Ectodermal cell (in vitro differentiated cells): ENCODE measurements around the gene PTPRN2.
"Not testable (repeated sequence)": the region's sequence is repeated elsewhere in the genome, so short reads cannot be mapped to it uniquely, and the experiment has no call there.

Source experiments
- H3K27ac ChIP-seq: 2 replicates; pipeline ENCODE4 v1.7.0; 2013; ENCODE audit warnings: mild to moderate bottlenecking, low read depth, low read length; ENCODE audit not compliant: insufficient read depth, poor library complexity, severe bottlenecking
- H3K27me3 ChIP-seq: 2 replicates; pipeline ENCODE4 v1.7.0; 2013; ENCODE audit warnings: mild to moderate bottlenecking, low read length; ENCODE audit not compliant: insufficient read depth, control insufficient read depth, poor library complexity, severe bottlenecking
- H3K36me3 ChIP-seq: one replicate; pipeline ENCODE4 v1.7.0; 2013; ENCODE audit warnings: low read length; ENCODE audit not compliant: control insufficient read depth, insufficient read depth
- H3K4me1 ChIP-seq: one replicate; pipeline ENCODE4 v1.7.0; 2013; ENCODE audit warnings: low read length; ENCODE audit not compliant: control insufficient read depth, insufficient read depth
- H3K4me3 ChIP-seq: 2 replicates; pipeline ENCODE4 v1.7.0; 2013; ENCODE audit warnings: low read depth, low read length, control low read depth; ENCODE audit not compliant: insufficient read depth
- H3K9me3 ChIP-seq: 2 replicates; pipeline ENCODE4 v1.7.0; 2013; ENCODE audit warnings: mild to moderate bottlenecking, low read length, moderate library complexity; ENCODE audit not compliant: control insufficient read depth
- whole genome bisulfite sequencing, 2 experiments: methylation state at CpG; one replicate each; pipeline ENCODE4 v1.1.7; 2013; ENCODE audit warnings: missing lambda C conversion rate in 2 of 2; 5-methylcytosine and 5-hydroxymethylcytosine counted together

Gene PTPRN2

GRCh38 chr7:157738066-157738460 lies 849.6 kb downstream of the PTPRN2 start:
- Histone ChIP-seq H3K4me3 (no peak overlapping the region), H3K4me1 (no peaks in the 10 kb centered on the region), H3K27me3 (no peaks in the 10 kb centered on the region), H3K36me3 (no peaks in the 10 kb centered on the region), H3K9me3 (peaks cover 3% of the 10 kb centered on the region), H3K27ac (no peak overlapping the region)
- 70% methylated on average over 11 of the region's 11 CpGs for WGBS, 2 experiments

DNA sequence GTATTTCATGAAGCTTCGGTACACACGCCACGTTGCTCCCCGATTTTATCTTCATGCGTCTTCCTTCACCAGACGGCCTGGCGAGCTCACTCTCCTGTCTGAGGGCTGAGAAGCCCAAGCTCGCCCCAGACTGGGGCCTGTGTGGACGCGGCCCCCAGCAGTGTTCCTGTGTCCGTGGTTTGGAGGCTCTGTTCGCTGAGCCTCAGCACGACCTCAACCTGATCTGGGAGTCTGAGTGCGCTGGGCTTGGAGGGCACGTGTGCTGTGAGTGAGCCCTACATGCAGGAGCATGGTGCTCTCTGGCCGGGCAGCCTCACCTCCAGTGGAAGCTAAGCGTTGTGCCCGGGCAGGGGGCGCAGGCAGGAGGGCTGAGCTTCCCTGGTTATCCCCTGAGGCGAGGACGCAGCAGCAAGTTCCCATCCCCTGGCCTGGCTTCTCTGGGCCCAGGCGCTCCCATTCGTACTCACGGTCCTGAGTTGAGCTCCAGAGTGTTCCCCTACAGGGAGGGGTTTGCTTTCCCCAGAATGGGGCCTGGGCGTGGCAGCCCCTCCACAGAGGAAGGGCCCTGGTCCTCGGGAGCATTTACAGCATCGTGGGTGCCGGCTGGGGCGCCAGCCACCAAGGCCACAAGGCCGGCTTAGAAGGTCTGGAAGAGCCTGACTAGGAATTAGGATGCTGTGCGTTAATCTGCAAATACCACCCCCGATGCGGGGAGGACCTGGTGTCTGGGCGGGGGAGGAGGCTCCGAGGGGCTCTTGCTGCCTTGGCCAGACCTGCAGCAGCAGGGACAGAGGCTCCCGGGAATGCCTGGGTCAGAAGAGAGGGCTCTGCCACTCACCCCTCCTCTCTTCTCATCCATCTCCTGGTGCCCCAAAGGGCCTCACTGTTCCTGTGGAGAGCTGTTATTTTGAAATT lies 850.2 kb downstream of the PTPRN2 start:
- Histone ChIP-seq H3K27me3 (no peaks in the 10 kb centered on the region), H3K27ac (no peak overlapping the region), H3K4me3 (no peak overlapping the region), H3K9me3 (peaks cover 3% of the 10 kb centered on the region), H3K4me1 (no peaks in the 10 kb centered on the region), H3K36me3 (no peaks in the 10 kb centered on the region)
- WGBS, 2 experiments: 86 to 87% methylated on average over 36 of the region's 36 CpGs

GRCh38 chr7:157736341-157736740 lies 851.3 kb downstream of the PTPRN2 start:
- H3K4me3 ChIP-seq: no peak overlapping the region
- no peaks in the 10 kb centered on the region for H3K9me3 ChIP-seq
- H3K36me3 ChIP-seq: no peaks in the 10 kb centered on the region
- no peak overlapping the region for H3K27ac ChIP-seq
- 79 to 83% methylated on average over 14 of the region's 14 CpGs for WGBS, 2 experiments
- no peaks in the 10 kb centered on the region for H3K4me1 ChIP-seq
- no peaks in the 10 kb centered on the region for H3K27me3 ChIP-seq

GRCh38 chr7:157735826-157736225 lies 851.8 kb downstream of the PTPRN2 start:
- Histone ChIP-seq H3K36me3 (no peaks in the 10 kb centered on the region), H3K27me3 (no peaks in the 10 kb centered on the region), H3K4me3 (no peak overlapping the region), H3K4me1 (no peaks in the 10 kb centered on the region), H3K9me3 (no peaks in the 10 kb centered on the region), H3K27ac (no peak overlapping the region)
- 85 to 86% methylated on average over 14 of the region's 14 CpGs for WGBS, 2 experiments

DNA sequence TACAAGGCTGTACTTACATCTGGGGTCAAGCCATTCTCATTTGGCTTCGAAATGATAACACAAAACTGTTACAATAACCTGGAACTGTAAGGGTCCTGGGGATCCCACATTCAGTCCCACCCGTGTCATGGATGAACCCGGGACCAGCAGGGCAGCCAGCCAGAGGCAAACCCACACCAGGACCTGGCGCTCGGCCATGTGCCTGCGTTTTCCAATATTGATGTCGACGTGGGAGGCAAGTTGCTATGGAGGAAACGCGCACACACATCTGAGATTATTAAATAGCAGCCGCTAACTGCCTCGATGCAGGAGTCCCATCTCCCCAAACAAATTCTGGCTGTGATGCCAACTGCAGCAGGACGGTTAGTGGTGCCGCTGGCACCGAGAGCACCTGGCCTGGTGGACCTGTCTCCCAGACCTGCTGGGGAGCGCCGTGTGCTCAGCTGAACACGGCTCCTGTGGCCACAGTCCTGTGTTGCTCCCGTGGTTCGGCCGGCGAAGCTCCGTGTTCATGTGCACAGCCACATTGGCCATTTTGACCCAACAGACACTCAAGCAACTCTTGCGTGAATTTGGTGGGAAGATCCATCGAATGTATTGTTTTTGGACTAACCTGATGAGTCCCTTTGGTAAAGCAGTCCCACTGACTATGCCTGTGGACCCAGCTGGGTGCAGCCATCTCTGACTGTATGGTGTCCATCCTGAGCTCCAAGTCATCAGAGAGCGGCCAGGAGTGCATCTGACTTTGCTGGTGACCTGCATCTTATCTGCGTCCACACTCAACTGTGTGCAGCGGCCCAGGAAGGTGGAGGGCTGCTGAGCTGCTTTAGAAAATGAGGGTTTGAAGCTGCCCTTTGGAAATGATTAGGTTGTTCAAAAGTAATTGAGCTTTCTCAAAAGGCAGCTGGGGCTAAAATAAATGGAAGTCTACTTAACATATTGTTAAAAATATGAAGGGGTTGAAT lies 852.7 kb downstream of the PTPRN2 start:
- WGBS, 2 experiments: 88 to 90% methylated on average over 28 of the region's 28 CpGs
- Histone ChIP-seq H3K27me3 (no peaks in the 10 kb centered on the region), H3K9me3 (no peaks in the 10 kb centered on the region), H3K4me1 (no peaks in the 10 kb centered on the region), H3K4me3 (no peak overlapping the region), H3K36me3 (no peaks in the 10 kb centered on the region), H3K27ac (no peak overlapping the region)

GRCh38 chr7:157733760-157734395 lies 853.7 kb downstream of the PTPRN2 start:
- H3K36me3 ChIP-seq, H3K9me3 ChIP-seq, H3K4me1 ChIP-seq, H3K27ac ChIP-seq, H3K27me3 ChIP-seq, H3K4me3 ChIP-seq: not testable (repeated sequence)
- WGBS, 2 experiments: 86 to 89% methylated on average over 33 of the region's 33 CpGs

- no peaks in the 10 kb centered on the region for H3K36me3 ChIP-seq
- H3K9me3 ChIP-seq: no peaks in the 10 kb centered on the region
- H3K27me3 ChIP-seq: no peaks in the 10 kb centered on the region
- 78% methylated on average over 13 of the region's 13 CpGs for WGBS, 2 experiments
- H3K27ac ChIP-seq: no peak overlapping the region
- no peaks in the 10 kb centered on the region for H3K4me1 ChIP-seq
- no peak overlapping the region for H3K4me3 ChIP-seq
Measured at GRCh38 chr7:157731126-157731525, 856.5 kb downstream of the PTPRN2 start.

GRCh38 chr7:157730614-157731013 lies 857.0 kb downstream of the PTPRN2 start:
- WGBS, 2 experiments: 78 to 82% methylated on average over 15 of the region's 15 CpGs
- H3K4me3 ChIP-seq: no peak overlapping the region
- no peaks in the 10 kb centered on the region for H3K27me3 ChIP-seq
- H3K9me3 ChIP-seq: no peaks in the 10 kb centered on the region
- no peak overlapping the region for H3K27ac ChIP-seq
- no peaks in the 10 kb centered on the region for H3K4me1 ChIP-seq
- no peaks in the 10 kb centered on the region for H3K36me3 ChIP-seq

- no peaks in the 10 kb centered on the region for H3K4me1 ChIP-seq
- H3K36me3 ChIP-seq: no peaks in the 10 kb centered on the region
- peaks cover 1% of the 10 kb centered on the region for H3K9me3 ChIP-seq
- no peak overlapping the region for H3K27ac ChIP-seq
- no peak overlapping the region for H3K4me3 ChIP-seq
- WGBS, 2 experiments: 71 to 74% methylated on average over 11 of the region's 11 CpGs
- H3K27me3 ChIP-seq: no peaks in the 10 kb centered on the region
Measured at GRCh38 chr7:157729566-157729965, 858.1 kb downstream of the PTPRN2 start.
